GM21447 (cell line): ENCODE results near the gene SYS1.

Source experiments
- ATAC-seq: cut with Tn5 transposase; IDR thresholded peaks from one replicate; pipeline ENCODE4 v1.9.1; 2021; ENCODE audit not compliant: unreplicated experiment

Gene SYS1

GRCh38 chr20:45412653-45413052 is 49.7 kb downstream of the SYS1 start:
- no peak for ATAC-seq

GRCh38 chr20:45413479-45413878 is 50.5 kb downstream of the SYS1 start:
- ATAC-seq, result no peak

- ATAC-seq, result peak; percentile 69
These were observed 53.1 kb downstream of the SYS1 start, which contains the start of gene PIGT for GRCh38 chr20:45415822-45416637. PIGT (plus strand) TSS chr20:45416141; CDS start chr20:45416157, 16 bp downstream.

- ATAC-seq, result no peak
These were observed 54.0 kb downstream of the SYS1 start for GRCh38 chr20:45416917-45417316.
